Body of pancreas (tissue), 4 donors: ENCODE data around the gene CCDC80.

Source experiments
- POLR2A ChIP-seq, 3 donors: fragments of 450-650 bp; IDR thresholded peaks; one replicate each; pipeline ENCODE4 v1.6.1; 2016; ENCODE audit warnings: antibody characterized with exemption in 3 of 3, mild to moderate bottlenecking in 2 of 3
- TF ChIP-seq, protein P1 (sequence below), 7 experiments: fragments of 450-650 bp in 4 of 7; fragments of 200-600 bp in 3 of 7; sonication (generic) in 3 of 7; IDR thresholded peaks; one replicate each; pipeline ENCODE4 v1.5.1; 2016 to 2019; ENCODE audit warnings: antibody characterized with exemption in 7 of 7

DNA sequence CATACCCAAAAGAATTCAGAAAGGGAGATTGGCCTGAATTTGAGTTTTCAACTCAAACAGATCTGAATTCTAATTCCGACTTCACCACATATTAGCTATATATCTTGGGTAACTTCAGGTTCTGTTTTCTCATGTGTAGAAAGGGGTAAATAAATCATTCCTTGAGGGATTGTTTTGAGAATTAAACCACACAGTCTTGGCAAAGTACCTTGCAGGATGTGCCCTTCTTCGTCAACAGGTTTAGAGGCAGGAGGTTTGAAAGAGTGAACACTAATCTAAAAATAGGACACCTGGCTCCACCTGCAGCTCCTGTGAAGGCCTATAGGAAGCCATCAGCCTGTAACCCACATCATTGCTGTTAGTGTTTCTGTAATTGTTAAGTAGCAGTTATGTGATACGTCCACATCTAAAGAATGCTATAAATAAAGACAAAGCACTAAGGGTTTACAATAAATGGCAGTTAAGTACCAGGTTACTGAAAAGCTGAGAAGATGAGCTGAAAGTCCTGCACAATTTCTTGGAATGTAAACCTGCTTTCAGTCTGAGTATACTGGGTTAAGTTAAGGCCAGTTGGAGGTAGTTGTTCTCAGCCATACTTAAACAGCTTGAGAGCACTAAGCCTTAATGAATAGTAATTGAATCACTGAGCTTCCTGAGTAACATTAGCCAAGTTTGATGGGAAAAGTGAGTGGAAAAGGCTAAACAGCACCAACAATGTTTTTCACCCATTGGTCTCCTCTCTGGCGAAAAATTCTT, 6.0 kb downstream of the CCDC80 start:
- TF ChIP-seq, protein P1, sequence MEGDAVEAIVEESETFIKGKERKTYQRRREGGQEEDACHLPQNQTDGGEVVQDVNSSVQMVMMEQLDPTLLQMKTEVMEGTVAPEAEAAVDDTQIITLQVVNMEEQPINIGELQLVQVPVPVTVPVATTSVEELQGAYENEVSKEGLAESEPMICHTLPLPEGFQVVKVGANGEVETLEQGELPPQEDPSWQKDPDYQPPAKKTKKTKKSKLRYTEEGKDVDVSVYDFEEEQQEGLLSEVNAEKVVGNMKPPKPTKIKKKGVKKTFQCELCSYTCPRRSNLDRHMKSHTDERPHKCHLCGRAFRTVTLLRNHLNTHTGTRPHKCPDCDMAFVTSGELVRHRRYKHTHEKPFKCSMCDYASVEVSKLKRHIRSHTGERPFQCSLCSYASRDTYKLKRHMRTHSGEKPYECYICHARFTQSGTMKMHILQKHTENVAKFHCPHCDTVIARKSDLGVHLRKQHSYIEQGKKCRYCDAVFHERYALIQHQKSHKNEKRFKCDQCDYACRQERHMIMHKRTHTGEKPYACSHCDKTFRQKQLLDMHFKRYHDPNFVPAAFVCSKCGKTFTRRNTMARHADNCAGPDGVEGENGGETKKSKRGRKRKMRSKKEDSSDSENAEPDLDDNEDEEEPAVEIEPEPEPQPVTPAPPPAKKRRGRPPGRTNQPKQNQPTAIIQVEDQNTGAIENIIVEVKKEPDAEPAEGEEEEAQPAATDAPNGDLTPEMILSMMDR (IDR thresholded peaks at IDR 0.05) = no peak
- no peak for TF ChIP-seq POLR2A (IDR thresholded peaks at IDR 0.05)
